Prostate gland (tissue), 2 donors: ENCODE measurements around the gene CEP104. TPM values are rescaled to one million over a fixed set of nuclear protein-coding genes. Genes with fewer than 3 reads are reported as not detected.

Experiments used
- DNase-seq: peaks from one replicate; pipeline ENCODE4 v3.0.0-alpha.2; 2019; ENCODE audit warnings: low spot score
- H3K27ac ChIP-seq, 2 donors: fragments of 200-600 bp; sonication (generic); 2 replicates each; pipeline ENCODE4 v1.5.1; 2017 to 2019
- H3K27me3 ChIP-seq: fragments of 200-600 bp; sonication (generic); replicated peaks from 2 replicates; pipeline ENCODE4 v1.5.1; 2019; ENCODE audit not compliant: insufficient read depth
- H3K36me3 ChIP-seq, 2 donors: fragments of 200-600 bp; sonication (generic); 1 replicate in 1 of 2; 2 replicates in 1 of 2; pipeline versions ENCODE4 v1.5.1 to v1.8.1; 2017 to 2019
- H3K4me1 ChIP-seq: fragments of 200-600 bp; sonication (generic); replicated peaks from 2 replicates; pipeline ENCODE4 v1.5.1; 2019
- H3K4me3 ChIP-seq, 2 donors: fragments of 200-600 bp; sonication (generic); 2 replicates each; pipeline ENCODE4 v1.5.1; 2017 to 2019
- H3K9me3 ChIP-seq: fragments of 200-600 bp; sonication (generic); 2 replicates; pipeline ENCODE4 v1.5.1; 2017
- CTCF ChIP-seq, 4 experiments: fragments of 200-600 bp in 2 of 4; fragments of 450-650 bp in 2 of 4; sonication (generic) in 2 of 4; IDR thresholded peaks; 1 replicate in 3 of 4; 2 replicates in 1 of 4; pipeline ENCODE4 v1.5.1; 2016 to 2019; ENCODE audit warnings: antibody characterized with exemption in 4 of 4, mild to moderate bottlenecking in 2 of 4, moderate library complexity in 2 of 4
- POLR2A ChIP-seq: fragments of 450-650 bp; IDR thresholded peaks from one replicate; pipeline ENCODE4 v1.6.1; 2016; ENCODE audit warnings: antibody characterized with exemption, mild to moderate bottlenecking
- POLR2AphosphoS5 ChIP-seq: sonication (generic); formaldehyde crosslinking; IDR thresholded peaks from one replicate; pipeline ENCODE4 v1.6.1; 2017; ENCODE audit warnings: antibody characterized with exemption
- WGBS: methylation state at CpG from one replicate; pipeline ENCODE4 v1.1.5; 2018; 5-methylcytosine and 5-hydroxymethylcytosine counted together
- intact Hi-C: fragments of 100-400 bp; cut with DNase I; formaldehyde crosslinking; loops from one replicate; pipeline ENCODE4 v1.14.2; 2022
- total RNA-seq, 2 donors: library from RNA; depleted of rRNA; stranded (reverse); fragments of >200 nt; gene quantifications; one replicate each; pipeline ENCODE4 v1.1.0, GENCODE V29; 2016

Gene CEP104
- total RNA-seq, 2 donors from 2014 or later: 20.9 to 28.5 TPM

- intact Hi-C loops: no loop called here
- Histone ChIP-seq H3K27me3 (no peaks in the 10 kb centered on the region), H3K36me3 (peaks cover 3 to 12% of the 10 kb centered on the region in 2 donors), H3K4me1 (no peaks in the 10 kb centered on the region), H3K9me3 (no peaks in the 10 kb centered on the region), H3K27ac (no peak overlapping the region), H3K4me3 (no peak overlapping the region)
- 91% methylated on average over 7 of the region's 8 CpGs for WGBS
- DNase-seq: no peak
- no peak for TF ChIP-seq POLR2A
- no peak for TF ChIP-seq POLR2AphosphoS5
- no peak for TF ChIP-seq CTCF (IDR thresholded peaks at IDR 0.05)
These were observed 15.5 kb upstream of the CEP104 start for GRCh38 chr1:3872546-3872945.

- 98% methylated on average over 7 of the region's 7 CpGs for WGBS
- TF ChIP-seq CTCF (IDR thresholded peaks at IDR 0.05) (no peak), POLR2A (no peak), POLR2AphosphoS5 (no peak)
- H3K36me3 ChIP-seq: peaks cover 3 to 12% of the 10 kb centered on the region in 2 donors
- no peak overlapping the region for H3K4me3 ChIP-seq
- intact Hi-C loops: no loop called here
- no peaks in the 10 kb centered on the region for H3K27me3 ChIP-seq
- H3K4me1 ChIP-seq: no peaks in the 10 kb centered on the region
- no peak overlapping the region for H3K27ac ChIP-seq
- no peak for DNase-seq
- no peaks in the 10 kb centered on the region for H3K9me3 ChIP-seq
These were observed 14.4 kb upstream of the CEP104 start for GRCh38 chr1:3871451-3871805.

GRCh38 chr1:3869751-3870301 lies 12.8 kb upstream of the CEP104 start:
- no peaks in the 10 kb centered on the region for H3K9me3 ChIP-seq
- H3K36me3 ChIP-seq: peaks cover 3 to 12% of the 10 kb centered on the region in 2 donors
- intact Hi-C loops: no loop called here
- H3K27ac ChIP-seq: no peak overlapping the region
- no peak overlapping the region for H3K4me3 ChIP-seq
- no peak for DNase-seq
- no peaks in the 10 kb centered on the region for H3K4me1 ChIP-seq
- WGBS: 77% methylated on average over 16 of the region's 18 CpGs
- no peaks in the 10 kb centered on the region for H3K27me3 ChIP-seq
- TF ChIP-seq POLR2AphosphoS5 (no peak), CTCF (IDR thresholded peaks at IDR 0.05) (no peak), POLR2A (no peak)

GRCh38 chr1:3868464-3869006 lies 11.5 kb upstream of the CEP104 start:
- Histone ChIP-seq H3K27me3 (no peaks in the 10 kb centered on the region), H3K36me3 (peaks cover 3 to 12% of the 10 kb centered on the region in 2 donors), H3K4me1 (no peaks in the 10 kb centered on the region)

More at GRCh38 chr1:3868464-3869006, 11.5 kb upstream of the CEP104 start:
- 79% methylated on average over 13 of the region's 13 CpGs for WGBS
- Histone ChIP-seq H3K27ac (no peak overlapping the region), H3K4me3 (no peak overlapping the region), H3K9me3 (no peaks in the 10 kb centered on the region)
- intact Hi-C loops: no loop called here
- TF ChIP-seq CTCF (IDR thresholded peaks at IDR 0.05) (no peak), POLR2AphosphoS5 (no peak), POLR2A (no peak)
- DNase-seq: no peak
